PFSK-1 (cell line): Measurements from ENCODE around the gene RETREG1.

Experiments used
- POLR2AphosphoS5 ChIP-seq: IDR thresholded peaks from 2 replicates; pipeline ENCODE4 v1.6.1; 2012; ENCODE audit warnings: low read depth, mild to moderate bottlenecking, control low read depth, low read length, moderate library complexity
- TF ChIP-seq, protein P1 (sequence below), 2 experiments: IDR thresholded peaks; 2 replicates each; pipeline versions ENCODE4 v1.6.1 to v1.8.0; 2011 to 2012; ENCODE audit warnings: low read depth in 2 of 2, low read length in 2 of 2, control low read depth in 1 of 2, inconsistent platforms in 1 of 2, mild to moderate bottlenecking in 1 of 2, moderate library complexity in 1 of 2; ENCODE audit not compliant: insufficient read depth in 1 of 2

DNA sequence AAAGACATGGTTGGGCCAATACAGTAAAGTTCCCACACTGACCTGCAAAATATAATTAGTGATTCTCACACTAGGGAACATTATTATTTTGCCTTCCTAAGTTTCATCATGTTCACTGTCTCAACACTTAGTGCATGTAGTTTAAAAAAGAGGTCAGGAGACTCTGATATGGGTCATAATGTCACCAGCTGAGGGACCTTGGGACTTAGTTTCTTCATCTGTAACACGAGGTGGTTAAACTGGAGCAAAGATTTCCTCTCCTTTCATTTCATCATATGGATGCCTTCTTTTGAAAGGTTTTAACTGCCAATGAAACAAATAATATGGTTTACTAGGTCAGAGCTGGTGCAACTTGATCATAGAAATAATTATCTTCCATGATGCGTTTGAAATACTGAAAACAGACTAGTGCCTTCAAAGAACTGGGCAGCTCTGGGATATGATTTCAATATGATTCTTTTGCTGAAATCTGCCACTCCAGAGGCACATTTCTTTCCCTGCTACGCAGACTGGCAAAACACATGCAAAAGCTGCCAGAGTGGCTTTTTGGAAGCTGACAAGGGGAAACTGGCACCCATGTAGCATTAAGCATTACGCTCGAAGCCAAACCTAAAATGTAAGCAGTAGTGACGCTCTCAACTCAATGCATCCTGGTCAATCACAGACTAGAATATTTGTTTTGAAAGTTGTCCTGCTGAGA is 20.8 kb downstream of the RETREG1 start:
- TF ChIP-seq POLR2AphosphoS5: no peak
- TF ChIP-seq, protein P1, sequence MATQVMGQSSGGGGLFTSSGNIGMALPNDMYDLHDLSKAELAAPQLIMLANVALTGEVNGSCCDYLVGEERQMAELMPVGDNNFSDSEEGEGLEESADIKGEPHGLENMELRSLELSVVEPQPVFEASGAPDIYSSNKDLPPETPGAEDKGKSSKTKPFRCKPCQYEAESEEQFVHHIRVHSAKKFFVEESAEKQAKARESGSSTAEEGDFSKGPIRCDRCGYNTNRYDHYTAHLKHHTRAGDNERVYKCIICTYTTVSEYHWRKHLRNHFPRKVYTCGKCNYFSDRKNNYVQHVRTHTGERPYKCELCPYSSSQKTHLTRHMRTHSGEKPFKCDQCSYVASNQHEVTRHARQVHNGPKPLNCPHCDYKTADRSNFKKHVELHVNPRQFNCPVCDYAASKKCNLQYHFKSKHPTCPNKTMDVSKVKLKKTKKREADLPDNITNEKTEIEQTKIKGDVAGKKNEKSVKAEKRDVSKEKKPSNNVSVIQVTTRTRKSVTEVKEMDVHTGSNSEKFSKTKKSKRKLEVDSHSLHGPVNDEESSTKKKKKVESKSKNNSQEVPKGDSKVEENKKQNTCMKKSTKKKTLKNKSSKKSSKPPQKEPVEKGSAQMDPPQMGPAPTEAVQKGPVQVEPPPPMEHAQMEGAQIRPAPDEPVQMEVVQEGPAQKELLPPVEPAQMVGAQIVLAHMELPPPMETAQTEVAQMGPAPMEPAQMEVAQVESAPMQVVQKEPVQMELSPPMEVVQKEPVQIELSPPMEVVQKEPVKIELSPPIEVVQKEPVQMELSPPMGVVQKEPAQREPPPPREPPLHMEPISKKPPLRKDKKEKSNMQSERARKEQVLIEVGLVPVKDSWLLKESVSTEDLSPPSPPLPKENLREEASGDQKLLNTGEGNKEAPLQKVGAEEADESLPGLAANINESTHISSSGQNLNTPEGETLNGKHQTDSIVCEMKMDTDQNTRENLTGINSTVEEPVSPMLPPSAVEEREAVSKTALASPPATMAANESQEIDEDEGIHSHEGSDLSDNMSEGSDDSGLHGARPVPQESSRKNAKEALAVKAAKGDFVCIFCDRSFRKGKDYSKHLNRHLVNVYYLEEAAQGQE (IDR thresholded peaks at IDR 0.05; ENCODE audit: insufficient read depth in 1 of 2, low read depth in 2 of 2, low read length in 2 of 2): no peak
